ENCODE results near the gene GPRASP2.
"Not testable (repeated sequence)": the region's sequence is repeated elsewhere in the genome, so short reads cannot be mapped to it uniquely, and the experiment has no call there.

DNA sequence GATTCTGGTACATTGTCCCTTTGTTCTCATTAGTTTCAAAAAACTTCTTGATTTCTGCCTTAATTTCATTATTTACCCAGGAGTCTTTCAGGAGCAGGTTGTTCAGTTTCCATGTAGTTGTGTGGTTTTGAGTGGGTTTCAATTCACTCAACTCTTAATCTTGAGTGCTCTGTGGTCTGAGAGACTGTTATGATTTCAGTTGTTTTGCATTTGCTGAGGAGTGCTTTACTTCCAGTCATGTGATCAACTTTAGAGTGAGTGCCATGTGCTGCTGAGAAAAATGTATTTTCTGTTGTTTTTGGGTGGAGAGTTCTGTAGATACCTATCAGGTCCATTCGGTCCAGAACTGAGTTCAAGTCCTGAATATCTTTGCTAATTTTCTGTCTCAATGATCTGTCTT is 45.2 kb upstream of the GPRASP2 start:
- TF ChIP-seq POLR2A (IDR thresholded peaks at IDR 0.05), result not testable (repeated sequence)
- TF ChIP-seq, protein P1, sequence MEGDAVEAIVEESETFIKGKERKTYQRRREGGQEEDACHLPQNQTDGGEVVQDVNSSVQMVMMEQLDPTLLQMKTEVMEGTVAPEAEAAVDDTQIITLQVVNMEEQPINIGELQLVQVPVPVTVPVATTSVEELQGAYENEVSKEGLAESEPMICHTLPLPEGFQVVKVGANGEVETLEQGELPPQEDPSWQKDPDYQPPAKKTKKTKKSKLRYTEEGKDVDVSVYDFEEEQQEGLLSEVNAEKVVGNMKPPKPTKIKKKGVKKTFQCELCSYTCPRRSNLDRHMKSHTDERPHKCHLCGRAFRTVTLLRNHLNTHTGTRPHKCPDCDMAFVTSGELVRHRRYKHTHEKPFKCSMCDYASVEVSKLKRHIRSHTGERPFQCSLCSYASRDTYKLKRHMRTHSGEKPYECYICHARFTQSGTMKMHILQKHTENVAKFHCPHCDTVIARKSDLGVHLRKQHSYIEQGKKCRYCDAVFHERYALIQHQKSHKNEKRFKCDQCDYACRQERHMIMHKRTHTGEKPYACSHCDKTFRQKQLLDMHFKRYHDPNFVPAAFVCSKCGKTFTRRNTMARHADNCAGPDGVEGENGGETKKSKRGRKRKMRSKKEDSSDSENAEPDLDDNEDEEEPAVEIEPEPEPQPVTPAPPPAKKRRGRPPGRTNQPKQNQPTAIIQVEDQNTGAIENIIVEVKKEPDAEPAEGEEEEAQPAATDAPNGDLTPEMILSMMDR (IDR thresholded peaks at IDR 0.05), result not testable (repeated sequence)

Measured in ovary (tissue), 3 donors.